Putamen (tissue), 1 donor: ENCODE results near the gene EP400.

Experiments used
- DNase-seq: peaks from one replicate; pipeline ENCODE4 v3.0.0-alpha.2; 2016; ENCODE audit warnings: low spot score

Gene EP400

DNA sequence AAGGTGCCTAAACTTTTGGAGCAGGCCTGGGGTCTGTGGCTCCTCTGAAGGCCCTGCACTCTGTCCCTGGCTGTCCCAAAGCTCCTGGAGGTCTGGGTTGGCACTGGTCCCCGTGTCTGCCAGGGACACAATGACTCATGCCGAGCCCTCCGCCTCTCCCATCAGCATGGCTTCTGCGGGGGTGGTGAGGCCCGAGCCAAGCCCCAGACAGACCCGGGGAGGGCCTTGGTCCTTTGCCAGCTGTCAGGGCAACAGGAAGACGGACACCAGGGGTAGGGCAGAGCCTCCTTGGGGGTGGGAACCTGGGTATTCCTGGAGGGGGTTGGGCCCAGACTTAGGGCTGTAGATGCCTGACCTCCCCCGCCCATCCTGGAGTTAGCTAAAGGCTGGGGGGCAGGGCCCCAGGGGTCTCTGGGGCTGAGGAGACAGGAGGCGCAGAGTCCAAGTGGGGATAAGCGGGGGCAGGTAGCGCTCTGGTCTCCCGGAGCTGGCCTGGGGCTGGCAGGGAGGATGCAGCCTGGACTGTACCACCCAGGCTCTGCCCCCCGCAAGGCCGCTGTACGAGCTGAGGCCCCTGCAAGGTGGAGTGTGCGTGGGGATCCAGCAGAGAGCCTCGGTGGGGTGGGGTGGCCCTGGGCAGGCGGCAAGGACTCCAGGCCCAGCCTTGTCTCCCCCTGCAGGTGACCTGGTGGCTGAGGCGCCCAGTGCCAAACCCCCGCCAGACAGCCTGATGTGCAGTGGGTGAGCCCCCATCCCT, 37.0 kb upstream of the EP400 start:
- no peak for DNase-seq

DNA sequence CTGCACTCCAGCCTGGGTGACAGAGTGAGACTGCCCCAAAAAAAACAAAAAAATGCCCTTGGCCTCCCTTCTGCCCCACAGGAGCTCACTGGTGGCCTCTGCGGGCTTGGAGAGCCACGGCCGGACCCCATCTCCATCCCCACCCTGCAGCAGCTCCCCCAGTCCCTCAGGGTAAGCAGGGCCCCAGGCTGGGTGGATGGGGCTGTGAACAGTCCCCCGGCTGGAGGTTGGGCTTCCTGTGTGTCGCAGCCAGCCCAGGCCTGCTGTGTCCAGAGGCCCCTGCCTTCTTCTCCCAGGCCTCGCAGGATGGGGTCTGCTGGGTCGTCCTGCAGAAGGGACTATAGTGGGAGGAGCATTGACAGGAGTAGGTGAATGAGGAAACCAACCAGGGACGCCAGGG, 36.1 kb upstream of the EP400 start:
- no peak for DNase-seq

GRCh38 chr12:131914179-131914702, 35.5 kb upstream of the EP400 start:
- DNase-seq = no peak

DNA sequence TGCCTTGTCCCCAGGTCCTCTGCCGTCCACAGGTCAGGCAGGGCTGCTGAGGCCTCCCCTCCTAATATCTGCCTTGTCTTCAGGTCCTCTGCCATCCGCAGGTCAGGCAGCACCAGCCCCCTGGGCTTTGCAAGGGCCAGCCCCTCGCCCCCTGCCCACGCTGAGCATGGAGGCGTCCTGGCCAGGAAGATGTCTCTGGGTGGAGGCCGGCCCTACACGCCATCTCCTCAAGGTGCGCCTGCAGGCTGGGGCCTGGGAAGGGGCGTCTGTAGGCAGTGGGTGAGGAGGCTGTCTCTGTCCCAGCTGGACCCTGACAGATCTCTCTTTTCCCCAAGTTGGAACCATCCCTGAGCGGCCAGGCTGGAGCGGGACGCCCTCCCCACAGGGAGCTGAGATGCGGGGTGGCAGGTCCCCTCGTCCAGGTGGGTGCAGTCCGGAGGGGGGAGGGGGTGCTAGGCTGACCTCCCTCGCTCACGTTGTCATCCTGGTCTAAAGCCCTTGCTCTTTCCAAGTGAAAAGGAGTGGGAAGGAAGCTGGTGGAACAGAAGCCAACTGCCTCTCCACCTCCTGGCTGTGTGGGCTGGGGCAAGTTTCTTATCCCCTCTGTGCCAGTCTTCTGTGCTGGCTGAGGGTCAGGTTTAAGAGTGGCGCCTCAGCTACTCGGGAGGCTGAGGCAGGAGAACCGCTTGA, 34.6 kb upstream of the EP400 start:
- no peak for DNase-seq

DNA sequence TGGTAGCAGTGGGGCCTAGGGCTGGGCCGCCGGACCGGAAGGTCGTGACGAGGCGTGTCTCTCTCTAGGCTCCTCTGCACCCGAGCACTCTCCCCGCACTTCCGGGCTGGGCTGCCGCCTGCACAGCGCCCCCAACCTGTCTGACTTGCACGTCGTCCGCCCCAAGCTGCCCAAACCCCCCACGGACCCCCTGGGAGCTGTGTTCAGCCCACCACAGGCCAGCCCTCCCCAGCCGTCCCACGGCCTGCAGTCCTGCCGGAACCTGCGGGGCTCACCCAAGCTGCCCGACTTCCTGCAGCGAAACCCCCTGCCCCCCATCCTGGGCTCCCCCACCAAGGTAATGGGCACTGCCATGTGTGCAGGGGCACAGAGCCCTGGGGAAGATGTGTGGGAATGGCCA, 33.9 kb upstream of the EP400 start:
- no peak for DNase-seq

DNA sequence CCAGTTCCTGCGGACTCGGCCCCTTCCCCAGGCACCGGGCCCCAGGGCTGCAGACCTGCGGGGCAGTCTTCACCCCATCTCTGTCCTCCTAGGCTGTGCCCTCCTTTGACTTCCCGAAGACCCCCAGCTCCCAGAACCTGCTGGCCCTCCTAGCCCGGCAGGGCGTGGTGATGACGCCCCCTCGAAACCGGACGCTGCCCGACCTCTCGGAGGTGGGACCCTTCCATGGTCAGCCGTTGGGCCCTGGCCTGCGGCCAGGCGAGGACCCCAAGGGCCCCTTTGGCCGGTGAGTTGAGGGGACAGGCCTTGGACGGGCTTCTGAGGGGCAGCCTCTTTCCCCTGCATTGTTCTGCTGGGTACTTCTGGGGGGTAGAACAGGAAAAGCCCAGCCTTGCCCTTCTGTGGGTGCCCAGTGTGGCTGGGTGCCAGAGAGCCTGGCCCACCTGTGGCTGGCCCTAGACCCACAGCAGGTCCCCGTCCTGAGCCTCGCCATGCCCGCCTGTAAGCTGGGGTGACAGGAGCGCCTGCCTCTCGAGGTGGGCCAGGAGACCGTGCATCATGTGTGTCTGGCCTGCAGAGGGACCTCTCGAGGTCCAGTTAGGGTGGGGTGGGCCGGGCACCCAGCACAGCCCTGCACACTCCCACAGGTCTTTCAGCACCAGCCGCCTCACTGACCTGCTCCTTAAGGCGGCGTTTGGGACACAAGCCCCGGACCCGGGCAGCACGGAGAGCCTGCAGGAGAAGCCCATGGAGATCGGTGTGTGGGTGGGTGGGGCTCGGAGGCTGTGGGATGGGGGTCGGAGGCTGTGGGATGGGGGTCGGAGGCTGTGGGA, 33.2 kb upstream of the EP400 start:
- no peak for DNase-seq

DNA sequence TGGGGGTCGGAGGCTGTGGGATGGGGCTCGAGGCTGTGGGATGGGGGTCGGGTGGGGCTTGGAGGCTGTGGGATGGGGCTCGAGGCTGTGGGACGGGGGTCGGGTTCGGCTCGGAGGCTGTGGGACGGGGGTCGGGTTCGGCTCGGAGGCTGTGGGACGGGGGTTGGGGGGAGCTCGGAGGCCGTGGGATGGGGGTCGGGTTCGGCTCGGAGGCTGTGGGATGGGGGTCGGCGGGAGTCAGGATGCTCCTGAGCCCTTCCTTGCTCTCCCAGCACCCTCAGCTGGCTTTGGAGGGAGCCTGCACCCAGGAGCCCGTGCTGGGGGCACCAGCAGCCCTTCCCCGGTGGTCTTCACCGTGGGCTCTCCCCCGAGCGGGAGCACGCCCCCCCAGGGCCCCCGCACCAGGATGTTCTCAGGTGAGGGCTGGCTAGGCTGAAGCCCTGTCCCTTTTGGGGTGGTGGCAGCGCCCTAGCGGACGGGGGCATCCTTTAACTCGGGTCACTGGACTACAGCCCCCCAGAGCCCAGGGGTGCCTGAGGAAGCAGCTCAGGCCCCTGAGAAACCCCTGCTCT, 32.5 kb upstream of the EP400 start:
- DNase-seq = no peak

- no peak for DNase-seq
Observed at GRCh38 chr12:131917711-131918306, 31.9 kb upstream of the EP400 start.

DNA sequence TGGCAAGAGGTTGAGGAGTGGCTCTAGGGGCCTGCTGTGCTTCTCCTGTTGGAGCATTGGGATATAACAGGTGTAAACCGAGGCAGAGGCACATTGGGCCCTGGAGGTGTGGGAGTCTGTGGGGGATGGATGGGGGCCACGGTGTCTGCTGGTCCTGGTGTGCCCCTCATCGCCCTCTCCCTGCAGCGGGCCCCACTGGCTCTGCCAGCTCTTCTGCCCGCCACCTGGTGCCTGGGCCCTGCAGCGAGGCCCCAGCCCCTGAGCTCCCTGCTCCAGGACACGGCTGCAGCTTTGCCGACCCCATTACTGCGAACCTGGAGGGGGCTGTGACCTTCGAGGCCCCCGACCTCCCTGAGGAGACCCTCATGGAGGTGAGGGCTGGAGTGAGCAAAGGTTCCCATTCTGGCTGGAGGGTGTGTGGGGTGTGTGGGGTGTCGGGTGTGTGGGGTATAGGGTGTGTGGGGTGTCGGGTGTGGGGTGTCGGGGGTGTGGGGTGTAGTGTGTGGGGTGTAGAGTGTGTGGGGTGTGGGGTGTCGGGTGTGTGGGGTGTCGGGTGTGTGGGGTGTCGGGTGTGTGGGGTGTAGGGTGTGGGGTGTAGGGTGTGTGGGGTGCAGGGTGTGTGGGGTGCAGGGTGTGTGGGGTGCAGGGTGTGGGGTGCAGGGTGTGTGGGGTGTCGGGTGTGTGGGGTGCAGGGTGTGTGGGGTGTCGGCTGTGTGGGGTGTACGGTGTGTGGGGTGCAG, 31.3 kb upstream of the EP400 start:
- no peak for DNase-seq

DNA sequence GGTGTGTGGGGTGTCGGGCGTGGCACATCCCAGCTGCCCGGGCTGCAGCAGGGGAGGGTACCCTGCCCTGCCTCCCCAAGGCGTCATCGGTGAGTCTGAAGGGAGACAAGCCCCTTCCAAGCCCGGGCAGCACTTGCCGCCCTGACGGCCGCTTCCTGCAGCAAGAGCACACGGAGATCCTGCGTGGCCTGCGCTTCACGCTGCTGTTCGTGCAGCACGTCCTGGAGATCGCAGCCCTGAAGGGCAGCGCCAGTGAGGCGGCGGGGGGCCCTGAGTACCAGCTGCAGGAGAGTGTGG, 30.7 kb upstream of the EP400 start:
- DNase-seq = no peak

DNA sequence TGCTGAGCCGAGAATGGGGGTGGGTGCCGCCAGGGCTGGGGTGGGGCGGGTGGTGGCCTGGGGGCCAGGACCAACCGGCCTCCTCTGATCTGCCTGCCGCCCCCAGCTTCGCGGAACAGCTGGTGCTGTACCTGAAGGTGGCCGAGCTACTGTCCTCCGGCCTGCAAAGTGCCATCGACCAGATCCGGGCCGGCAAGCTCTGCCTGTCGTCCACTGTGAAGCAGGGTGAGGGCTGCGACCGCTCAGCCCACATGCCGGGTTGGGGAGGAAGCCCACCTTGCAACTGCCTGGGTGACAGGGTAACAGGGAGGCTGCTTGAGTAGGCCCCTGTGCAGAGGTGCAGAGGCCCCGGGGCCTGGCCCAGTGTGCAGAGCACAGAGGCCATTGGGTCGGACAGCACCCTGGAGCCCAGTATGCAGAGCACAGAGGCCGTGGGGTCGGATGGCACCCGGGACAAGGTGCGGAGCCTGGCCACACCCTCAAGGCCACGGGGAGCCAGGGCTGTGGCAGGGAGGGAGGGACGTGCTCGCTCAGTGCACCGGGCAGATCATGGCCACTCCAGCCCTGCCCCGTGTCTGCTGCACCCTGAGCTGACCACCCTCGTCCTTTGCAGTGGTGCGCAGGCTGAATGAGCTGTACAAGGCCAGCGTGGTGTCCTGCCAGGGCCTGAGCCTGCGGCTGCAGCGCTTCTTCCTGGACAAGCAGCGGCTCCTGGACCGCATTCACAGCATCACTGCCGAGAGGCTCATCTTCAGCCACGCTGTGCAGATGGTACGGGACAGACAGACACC, 30.2 kb upstream of the EP400 start:
- no peak for DNase-seq

DNA sequence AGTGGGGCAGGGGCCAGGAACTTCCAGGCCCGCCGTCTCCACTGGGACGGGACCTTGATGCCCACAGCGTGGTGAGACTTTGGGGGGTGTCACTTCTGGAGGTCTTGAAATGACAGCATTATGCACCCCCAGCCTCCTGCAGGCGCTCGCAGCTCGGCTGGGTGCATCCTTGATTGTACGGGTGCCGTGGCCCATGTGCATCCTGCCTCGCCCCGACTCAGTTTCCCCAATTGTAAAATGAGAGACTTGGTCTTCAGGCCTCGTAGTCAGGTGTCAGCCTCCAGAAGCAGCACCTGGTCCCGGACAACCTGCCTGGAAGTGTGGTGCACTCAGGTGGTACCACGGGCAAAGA, 29.6 kb upstream of the EP400 start:
- no peak for DNase-seq

GRCh38 chr12:131920902-131921840, 28.6 kb upstream of the EP400 start:
- no peak for DNase-seq

GRCh38 chr12:131921866-131922769, 27.6 kb upstream of the EP400 start:
- no peak for DNase-seq

- DNase-seq = no peak
Observed at GRCh38 chr12:131922772-131923171, 27.0 kb upstream of the EP400 start.

- no peak for DNase-seq
Observed at GRCh38 chr12:131923260-131923659, 26.5 kb upstream of the EP400 start.

GRCh38 chr12:131927110-131928079, 22.3 kb upstream of the EP400 start:
- DNase-seq = no peak
